ENCODE data around the gene MYO19. TPM values are rescaled to one million over a fixed set of nuclear protein-coding genes. Genes with fewer than 3 reads are reported as not detected.

Gene MYO19
- total and polyA plus RNA-seq, 2 of the 8 experiments (the other 6 are each of a cell fraction or from before 2014, with no cell fraction given): 126 to 163 TPM

GRCh38 chr17:36493956-36494355 is 40.7 kb downstream of the MYO19 start:
- H3K9ac ChIP-seq (replicated peaks in 1 of 4; ENCODE audit: extremely low read depth in 1 of 4, low read depth in 3 of 4, low read length in 3 of 4): no peak overlapping the region
- H4K91ac ChIP-seq (replicated peaks; ENCODE audit: insufficient read length, low read length): no peak overlapping the region
- no peak overlapping the region for H2BK15ac ChIP-seq (ENCODE audit: low read length)
- H2BK5ac ChIP-seq (ENCODE audit: low read depth, low read length): no peak overlapping the region
- no peak overlapping the region for H2BK120ac ChIP-seq (replicated peaks; ENCODE audit: low read depth, low read length)
- H3K4me1 ChIP-seq (replicated peaks in 1 of 4; ENCODE audit: control insufficient read depth in 3 of 4, insufficient read depth in 4 of 4, low read length in 3 of 4): no peaks in the 10 kb centered on the region
- no peak overlapping the region for H2AFZ ChIP-seq (ENCODE audit: low read length)
- no peak overlapping the region for H3K14ac ChIP-seq (ENCODE audit: insufficient read length)
- H3K4me3 ChIP-seq (ENCODE audit: extremely low read depth in 1 of 4, insufficient read depth in 2 of 4, low read depth in 3 of 4, low read length in 4 of 4): no peak overlapping the region
- H3K27me3 ChIP-seq (replicated peaks in 1 of 4; ENCODE audit: control insufficient read depth in 3 of 4, extremely low read depth in 1 of 4, insufficient read depth in 3 of 4, low read length in 3 of 4): no peaks in the 10 kb centered on the region
- FAIRE-seq (no peak), DNase-seq (ENCODE audit: low read depth in 1 of 2, low spot score in 2 of 2) (no peak)
- no peak overlapping the region for H2AK5ac ChIP-seq (ENCODE audit: low read depth, low read length)
- ChIA-PET CTCF (ENCODE audit: partially characterized antibody) (interaction anchor here (0.7 kb wide), 1 partner anchor 11 kb away, joined by 3 read pairs; no protein-coding TSS in a partner anchor), POLR2A (ENCODE audit: partially characterized antibody) (interaction anchor here (1.0 to 12.5 kb wide), 4 partner anchors 8 to 99 kb away, joined by 3 to 205 read pairs (median 8); partner anchors contain the start of gene ZNHIT3)
- H3K4ac ChIP-seq (replicated peaks; ENCODE audit: insufficient read length, low read depth, low read length): no peak overlapping the region
- H3K23ac ChIP-seq (ENCODE audit: insufficient read length): no peak overlapping the region
- peaks cover 24 to 64% (median 47%) of the 10 kb centered on the region in 4 experiments for H3K36me3 ChIP-seq (ENCODE audit: control insufficient read depth in 2 of 4, insufficient read depth in 4 of 4, low read length in 3 of 4)
- H3K23me2 ChIP-seq (ENCODE audit: low read depth, low read length): no peaks in the 10 kb centered on the region
- no peaks in the 10 kb centered on the region for H3K9me3 ChIP-seq (ENCODE audit: insufficient read depth in 2 of 2, low read depth in 1 of 2, low read length in 1 of 2)
- H4K20me1 ChIP-seq (replicated peaks in 1 of 2; ENCODE audit: control insufficient read depth in 1 of 2, insufficient read depth in 2 of 2, low read length in 2 of 2): peaks cover 7 to 9% of the 10 kb centered on the region in 2 experiments
- H2BK12ac ChIP-seq (ENCODE audit: low read depth, low read length): no peak overlapping the region
- no peak overlapping the region for H3K4me2 ChIP-seq (ENCODE audit: insufficient read depth in 1 of 2, low read depth in 2 of 2, low read length in 2 of 2)
- H3K79me1 ChIP-seq (ENCODE audit: low read depth, low read length): peaks cover 4% of the 10 kb centered on the region; the same call in 1 of the 2 replicates
- peaks cover 0 to 28% of the 10 kb centered on the region in 2 experiments; a peak in 3 of 4 replicates for H3K79me2 ChIP-seq (ENCODE audit: control insufficient read depth in 1 of 2, insufficient read depth in 2 of 2, low read length in 2 of 2)
- no peak overlapping the region for H4K8ac ChIP-seq (ENCODE audit: extremely low read depth, insufficient read depth, low read length)
- no peak overlapping the region for H2BK20ac ChIP-seq (ENCODE audit: low read length)
- no peak overlapping the region for H4K5ac ChIP-seq (ENCODE audit: insufficient read length, low read depth, low read length)
- WGBS, 2 experiments (ENCODE audit: extremely low coverage in 1 of 2, insufficient coverage in 1 of 2, insufficient read length in 1 of 2, insufficient replicate concordance in 2 of 2, low coverage in 1 of 2, low lambda C conversion rate in 2 of 2, missing lambda C conversion rate in 1 of 2): 95% methylated on average over 1 of the region's 1 CpG; no CpG with 5 or more reads in 1 of the 2 experiments
- no peak overlapping the region for H3K18ac ChIP-seq (ENCODE audit: extremely low read depth, low read length)
- H3K27ac ChIP-seq (ENCODE audit: low read depth, low read length): no peak overlapping the region
- no peak overlapping the region for H3K56ac ChIP-seq (replicated peaks; ENCODE audit: insufficient read length, low read depth, low read length)
- TF ChIP-seq RXRA (IDR thresholded peaks at IDR 0.05; ENCODE audit: insufficient read depth, low read depth, low read length) (no peak), KDM5A (IDR thresholded peaks at IDR 0.05; ENCODE audit: low read length) (no peak), SP2 (IDR thresholded peaks at IDR 0.05; ENCODE audit: low read length) (no peak), NRF1 (IDR thresholded peaks at IDR 0.05; ENCODE audit: low read depth, low read length) (no peak), ATF2 (IDR thresholded peaks at IDR 0.05; ENCODE audit: low read length) (no peak), RAD21 (IDR thresholded peaks at IDR 0.05 in 1 of 2, conservative IDR thresholded peaks at IDR 0.05 in 1 of 2; ENCODE audit: low read depth in 2 of 2, low read length in 2 of 2) (no peak), PHF8 (conservative IDR thresholded peaks at IDR 0.05; ENCODE audit: low read depth, low read length) (no peak), CBX5 (IDR thresholded peaks at IDR 0.05; ENCODE audit: low read depth, low read length) (no peak), EP300 (IDR thresholded peaks at IDR 0.05; ENCODE audit: borderline replicate concordance in 1 of 2, low read depth in 2 of 2, low read length in 2 of 2) (no peak)

Data from H1 (cell line).